Fibroblast of the aortic adventitia (primary cell): ENCODE measurements around the gene REEP5. TPM values are rescaled to one million over a fixed set of nuclear protein-coding genes. Genes with fewer than 3 reads are reported as not detected.

Experiments used
- DNase-seq: peaks from one replicate; pipeline ENCODE4 v3.0.0-alpha.2; 2010; ENCODE audit warnings: low read depth
- H3K4me3 ChIP-seq: 2 replicates; pipeline ENCODE4 v1.5.1; 2011; ENCODE audit warnings: low read depth, mild to moderate bottlenecking, control low read depth, low read length, moderate library complexity
- CTCF ChIP-seq: IDR thresholded peaks from 2 replicates; pipeline ENCODE4 v1.5.1; 2011; ENCODE audit warnings: mild to moderate bottlenecking, low read length, control low read depth, inconsistent platforms; ENCODE audit not compliant: insufficient read depth
- total RNA-seq: library from RNA; depleted of rRNA; stranded (reverse); fragments of >200 nt; gene quantifications from 2 replicates; pipeline ENCODE4 v1.2.3, GENCODE V29; 2012; ENCODE audit warnings: low replicate concordance

REEP5 gene
- total RNA-seq, 1 donor: 60.0 TPM

- DNase-seq: no peak
- TF ChIP-seq CTCF: no peak
- no peak overlapping the region for H3K4me3 ChIP-seq
These were observed 11.1 kb upstream of the REEP5 start for GRCh38 chr5:112933105-112933504.

- no peak for TF ChIP-seq CTCF
- peak; percentile 29 for DNase-seq
- H3K4me3 ChIP-seq: no peak overlapping the region
These were observed 9.4 kb upstream of the REEP5 start for GRCh38 chr5:112931473-112931872.

GRCh38 chr5:112930082-112930344 is 8.0 kb upstream of the REEP5 start:
- TF ChIP-seq CTCF: no peak
- DNase-seq: no peak
- H3K4me3 ChIP-seq: no peak overlapping the region

- no peak overlapping the region for H3K4me3 ChIP-seq
- DNase-seq: no peak
- no peak for TF ChIP-seq CTCF
These were observed 7.5 kb upstream of the REEP5 start for GRCh38 chr5:112929336-112930081.

- no peak overlapping the region for H3K4me3 ChIP-seq
- no peak for TF ChIP-seq CTCF
- no peak for DNase-seq
These were observed 2.0 kb upstream of the REEP5 start for GRCh38 chr5:112923988-112924387.

- no peak overlapping the region for H3K4me3 ChIP-seq
- no peak for TF ChIP-seq CTCF
- no peak for DNase-seq
These were observed 1.3 kb upstream of the REEP5 start for GRCh38 chr5:112923148-112923917.
